Endothelial cell of umbilical vein (primary cell): ENCODE measurements around the gene NUP62. TPM values are rescaled to one million over a fixed set of nuclear protein-coding genes. Genes with fewer than 3 reads are reported as not detected.

Source experiments
- BruUV-seq: library from RNA; stranded (reverse); fragments of 400-500 nt; replicated peaks from 2 replicates; lab custom pipeline; 2021; lab: Mats Ljungman, UMichigan
- CTCF ChIA-PET: fragments of 300-600, 350-600 bp; sonication (Branson Sonifier 250); formaldehyde crosslinking; loops from one replicate; lab custom pipeline; 2021; ENCODE audit warnings: antibody characterized with exemption, inconsistent platforms; lab: Charles Lee
- POLR2A ChIA-PET: fragments of 300-600, 350-600 bp; sonication (Branson Sonifier 250); formaldehyde crosslinking; loops from one replicate; lab custom pipeline; 2021; ENCODE audit warnings: antibody characterized with exemption, inconsistent platforms; lab: Charles Lee
- DNase-seq: peaks from one replicate; pipeline ENCODE4 v3.0.0-alpha.2; 2011; ENCODE audit warnings: low read depth, low spot score
- FAIRE-seq: peaks from 2 replicates; lab custom pipeline; 2011; peaks lifted over from hg19 to GRCh38; lab: Jason Lieb, UNC
- H2AFZ ChIP-seq: 2 replicates; pipeline ENCODE4 v1.6.0; 2012; ENCODE audit warnings: low read depth, low read length, control low read depth, inconsistent platforms
- H3K27ac ChIP-seq: 2 replicates; pipeline ENCODE4 v1.5.1; 2011; ENCODE audit warnings: low read depth, mild to moderate bottlenecking, control low read depth, low read length, moderate library complexity; ENCODE audit not compliant: insufficient read depth
- H3K27me3 ChIP-seq, 2 experiments: 2 replicates each; pipeline versions ENCODE4 v1.6.0 to v1.6.1; 2011; ENCODE audit warnings: low read length in 2 of 2, mixed read lengths in 1 of 2; ENCODE audit not compliant: control insufficient read depth in 2 of 2, insufficient read depth in 2 of 2
- H3K36me3 ChIP-seq, 2 experiments: 2 replicates in 1 of 2; 3 replicates in 1 of 2; pipeline ENCODE4 v1.5.1; 2011; ENCODE audit warnings: low read length in 2 of 2, mild to moderate bottlenecking in 1 of 2, moderate library complexity in 1 of 2; ENCODE audit not compliant: control insufficient read depth in 2 of 2, insufficient read depth in 2 of 2; ENCODE audit errors: extremely low read depth in 1 of 2
- H3K4me1 ChIP-seq: 3 replicates; pipeline ENCODE4 v1.5.1; 2011; ENCODE audit warnings: mild to moderate bottlenecking, low read length; ENCODE audit not compliant: control insufficient read depth, insufficient read depth; ENCODE audit errors: extremely low read depth
- H3K4me2 ChIP-seq: 2 replicates; pipeline ENCODE4 v1.6.1; 2011; ENCODE audit warnings: low read length, control low read depth, mixed read lengths; ENCODE audit not compliant: insufficient read depth
- H3K4me3 ChIP-seq, 3 experiments: fragments of 200-600 bp in 1 of 3; sonication (generic), shearing (Covaris generic) in 1 of 3; replicated peaks in 1 of 3; 2 replicates each; pipeline ENCODE4 v1.5.1; 2011 to 2016; ENCODE audit warnings: control low read depth in 3 of 3, low read length in 3 of 3, mild to moderate bottlenecking in 2 of 3, inconsistent platforms in 1 of 3, low read depth in 1 of 3, moderate library complexity in 1 of 3; ENCODE audit not compliant: insufficient read depth in 1 of 3
- H3K79me2 ChIP-seq: 2 replicates; pipeline ENCODE4 v1.6.0; 2012; ENCODE audit warnings: low read length, inconsistent platforms; ENCODE audit not compliant: control insufficient read depth, insufficient read depth
- H3K9ac ChIP-seq: replicated peaks from 2 replicates; pipeline ENCODE3; 2011; ENCODE audit warnings: low read length, control low read depth; ENCODE audit not compliant: insufficient read depth; ENCODE audit errors: extremely low read depth
- H3K9me1 ChIP-seq: replicated peaks from 3 replicates; pipeline ENCODE4 v1.6.0; 2011; ENCODE audit warnings: mild to moderate bottlenecking, low read length; ENCODE audit not compliant: control insufficient read depth, insufficient read depth; ENCODE audit errors: extremely low read depth
- H3K9me3 ChIP-seq: replicated peaks from 2 replicates; pipeline ENCODE4 v1.5.1; 2012; ENCODE audit warnings: low read length, inconsistent platforms; ENCODE audit not compliant: control insufficient read depth, insufficient read depth
- H4K20me1 ChIP-seq: replicated peaks from 2 replicates; pipeline ENCODE3; 2011; ENCODE audit warnings: mild to moderate bottlenecking, low read length; ENCODE audit not compliant: control insufficient read depth, insufficient read depth; ENCODE audit errors: extremely low read depth
- CTCF ChIP-seq, 2 donors: IDR thresholded peaks; 1 replicate in 1 of 2; 2 replicates in 1 of 2; pipeline ENCODE4 v1.5.1; 2011; ENCODE audit warnings: low read length in 2 of 2, mild to moderate bottlenecking in 2 of 2, moderate library complexity in 2 of 2, control low read depth in 1 of 2, inconsistent platforms in 1 of 2, low read depth in 1 of 2; ENCODE audit not compliant: insufficient read depth in 1 of 2; ENCODE audit errors: extremely low read depth in 1 of 2
- FOS ChIP-seq: IDR thresholded peaks from 2 replicates; pipeline ENCODE4 v1.6.1; 2011; ENCODE audit warnings: mild to moderate bottlenecking, low read length, moderate library complexity, borderline replicate concordance; ENCODE audit not compliant: insufficient read depth
- GATA2 ChIP-seq: IDR thresholded peaks from 2 replicates; pipeline ENCODE4 v1.7.0; 2011; ENCODE audit warnings: low read depth, mild to moderate bottlenecking, moderate library complexity, mixed read lengths, low read length; ENCODE audit not compliant: insufficient read length, insufficient read depth
- MYC ChIP-seq: IDR thresholded peaks from one replicate; pipeline ENCODE4 v1.6.1; 2011; ENCODE audit warnings: mild to moderate bottlenecking, low read depth, low read length
- POLR2A ChIP-seq: IDR thresholded peaks from 2 replicates; pipeline ENCODE4 v1.6.1; 2012; ENCODE audit warnings: low read depth, mild to moderate bottlenecking, control low read depth, low read length
- POLR2AphosphoS5 ChIP-seq: IDR thresholded peaks from 2 replicates; pipeline ENCODE4 v1.6.1; 2012; ENCODE audit warnings: low read depth, mild to moderate bottlenecking, control low read depth, low read length, moderate library complexity; ENCODE audit not compliant: insufficient read depth
- dilution Hi-C: fragments of 300-500 bp; cut with MboI; formaldehyde crosslinking; loops from one replicate; pipeline ENCODE4 v1.15.0; 2019; ENCODE audit warnings: low sequenced_read_pairs; ENCODE audit not compliant: extremely low pct_ligation_motif_present
- intact Hi-C: fragments of 100-400 bp; cut with micrococcal nuclease; formaldehyde crosslinking; loops from one replicate; pipeline ENCODE4 v1.10.0; 2022
- polyA plus RNA-seq, 4 experiments: library from polyadenylated mRNA; depleted of rRNA in 3 of 4; stranded (reverse) in 3 of 4; unstranded in 1 of 4; fragments of >200 nt; gene quantifications; 2 replicates each; pipeline versions ENCODE4 v1.2.1 to v1.2.3, GENCODE V29; 2011 to 2012; ENCODE audit warnings: missing spikeins in 1 of 4
- total RNA-seq: library from RNA; stranded (reverse); gene quantifications from 2 replicates; pipeline ENCODE4 v1.2.3, GENCODE V29; 2021
- TF ChIP-seq, protein P1 (sequence below): IDR thresholded peaks from 2 replicates; pipeline ENCODE4 v1.6.1; 2011; ENCODE audit not compliant: insufficient read depth, insufficient read length

The NUP62 gene
- total and polyA plus RNA-seq, 2 donors (not counting 3 experiments of a cell fraction or from before 2014, with no cell fraction given), result 32.0 to 93.7 TPM

- no peak overlapping the region for H3K27ac ChIP-seq
These were observed 11.2 kb downstream of the NUP62 start for GRCh38 chr19:49918089-49918488.

More at GRCh38 chr19:49918089-49918488, 11.2 kb downstream of the NUP62 start:
- ChIA-PET POLR2A (no interaction called here), CTCF (interaction anchor here (1.1 kb wide), 1 partner anchor 13 kb away, joined by 3 read pairs; no protein-coding TSS in a partner anchor)
- FAIRE-seq, result no peak
- Histone ChIP-seq H3K9me3 (no peaks in the 10 kb centered on the region), H3K9ac (no peak overlapping the region), H3K4me2 (no peak overlapping the region), H2AFZ (no peak overlapping the region), H3K79me2 (peaks cover 67% of the 10 kb centered on the region), H4K20me1 (no peaks in the 10 kb centered on the region), H3K36me3 (peaks cover 6 to 23% of the 10 kb centered on the region in 2 experiments), H3K27me3 (no peaks in the 10 kb centered on the region), H3K9me1 (no peaks in the 10 kb centered on the region), H3K4me3 (no peak overlapping the region), H3K4me1 (no peaks in the 10 kb centered on the region)
- dilution Hi-C loops (no loop called here), intact Hi-C loops (no loop called here)
- no TSS peak for BruUV-seq
- DNase-seq, result no peak
- TF ChIP-seq, protein P1, sequence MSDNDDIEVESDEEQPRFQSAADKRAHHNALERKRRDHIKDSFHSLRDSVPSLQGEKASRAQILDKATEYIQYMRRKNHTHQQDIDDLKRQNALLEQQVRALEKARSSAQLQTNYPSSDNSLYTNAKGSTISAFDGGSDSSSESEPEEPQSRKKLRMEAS, result no peak
- TF ChIP-seq FOS (no peak), GATA2 (no peak), POLR2AphosphoS5 (no peak), POLR2A (no peak), CTCF (IDR thresholded peaks at IDR 0.05; ENCODE audit: extremely low read depth in 1 of 2, insufficient read depth in 1 of 2, low read depth in 1 of 2, low read length in 2 of 2) (no peak), MYC (no peak)
